GM12878 (cell line): ENCODE measurements around the gene DDX51.

Experiments
- CEBPB ChIP-seq, 2 experiments: fragments of 150-350 bp in 1 of 2; IDR thresholded peaks; 2 replicates each; pipeline ENCODE4 v1.6.1; 2012 to 2014; ENCODE audit warnings: low read depth in 2 of 2, low read length in 2 of 2, borderline replicate concordance in 1 of 2, inconsistent platforms in 1 of 2
- CREB1 ChIP-seq: IDR thresholded peaks from 2 replicates; pipeline ENCODE4 v1.6.1; 2012; ENCODE audit warnings: low read depth, mild to moderate bottlenecking, inconsistent platforms
- EP300 ChIP-seq, 2 experiments: fragments of 150-350 bp in 1 of 2; IDR thresholded peaks; 2 replicates each; pipeline ENCODE4 v1.6.1; 2011 to 2012; ENCODE audit warnings: low read depth in 2 of 2, low read length in 2 of 2, borderline replicate concordance in 1 of 2, improper control_type of control experiment in 1 of 2, inconsistent platforms in 1 of 2; ENCODE audit not compliant: control insufficient read depth in 1 of 2
- GABPA ChIP-seq: IDR thresholded peaks from 2 replicates; pipeline ENCODE4 v1.6.1; 2014; ENCODE audit warnings: antibody characterized with exemption, low read depth, mild to moderate bottlenecking, inconsistent platforms
- HDAC6 ChIP-seq: fragments of 200-600 bp; sonication (generic); IDR thresholded peaks from one replicate; pipeline ENCODE4 v1.8.0; 2017; ENCODE audit warnings: antibody characterized with exemption; ENCODE audit not compliant: unreplicated experiment
- PML ChIP-seq: IDR thresholded peaks from 2 replicates; pipeline ENCODE4 v1.6.1; 2012; ENCODE audit warnings: low read length, inconsistent platforms
- POLR2A ChIP-seq: IDR thresholded peaks from 2 replicates; pipeline ENCODE4 v1.6.1; 2011; ENCODE audit warnings: low read depth, mild to moderate bottlenecking, low read length
- RELA ChIP-seq: fragments of 450-650 bp; IDR thresholded peaks from 2 replicates; pipeline ENCODE4 v1.8.0; 2014; ENCODE audit warnings: borderline replicate concordance; ENCODE audit not compliant: partially characterized antibody
- SREBF2 ChIP-seq: IDR thresholded peaks from 2 replicates; pipeline ENCODE4 v1.6.1; 2012; ENCODE audit warnings: mild to moderate bottlenecking, low read length
- SRF ChIP-seq, 2 experiments: IDR thresholded peaks; 2 replicates each; pipeline ENCODE4 v1.6.1; 2011; ENCODE audit warnings: low read depth in 2 of 2, low read length in 2 of 2, mild to moderate bottlenecking in 1 of 2, moderate library complexity in 1 of 2
- TARDBP ChIP-seq: IDR thresholded peaks from 2 replicates; pipeline ENCODE4 v1.6.1; 2016; ENCODE audit warnings: borderline replicate concordance
- TF ChIP-seq, protein P1 (sequence below), 3 experiments: IDR thresholded peaks in 2 of 3; conservative IDR thresholded peaks in 1 of 3; 2 replicates each; pipeline ENCODE4 v1.5.1; 2011; ENCODE audit warnings: low read depth in 3 of 3, low read length in 3 of 3, mild to moderate bottlenecking in 3 of 3, control low read depth in 2 of 3, moderate library complexity in 2 of 3, inconsistent platforms in 1 of 3, mixed read lengths in 1 of 3; ENCODE audit not compliant: control insufficient read depth in 2 of 3, insufficient read depth in 1 of 3; ENCODE audit errors: extremely low read depth in 1 of 3
- TF ChIP-seq, protein P2 (sequence below): IDR thresholded peaks from 2 replicates; pipeline ENCODE4 v1.6.1; 2012; ENCODE audit warnings: low read length, inconsistent platforms

DNA sequence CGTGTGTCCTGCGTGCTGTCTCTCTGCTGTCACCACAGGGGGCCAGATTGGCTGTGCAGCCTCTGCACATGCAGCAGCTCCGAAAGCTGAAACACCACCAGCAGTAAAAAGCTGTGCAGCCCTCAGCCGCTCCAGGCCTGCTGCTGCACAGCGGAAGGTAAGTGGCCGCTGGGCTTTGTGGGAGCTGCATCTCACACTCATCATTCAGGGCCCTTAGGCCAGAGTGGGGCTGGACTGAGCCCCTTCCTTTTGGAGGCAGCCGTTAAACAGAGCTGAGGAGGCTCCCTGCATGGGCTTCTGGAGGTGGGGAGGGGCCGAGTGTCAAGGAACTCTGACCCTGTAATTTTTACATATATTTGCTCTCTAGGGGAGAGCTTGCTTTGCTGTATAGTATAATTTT, 17.1 kb downstream of the DDX51 start:
- TF ChIP-seq SREBF2 (no peak), GABPA (no peak), CREB1 (no peak), POLR2A (no peak), RELA (no peak), EP300 (IDR thresholded peaks at IDR 0.05; ENCODE audit: borderline replicate concordance in 1 of 2, control insufficient read depth in 1 of 2, low read depth in 2 of 2, low read length in 2 of 2) (no peak), TARDBP (no peak), PML (no peak), HDAC6 (no peak), CEBPB (IDR thresholded peaks at IDR 0.05; ENCODE audit: borderline replicate concordance in 1 of 2, low read depth in 2 of 2, low read length in 2 of 2) (no peak), SRF (IDR thresholded peaks at IDR 0.05; ENCODE audit: low read depth in 2 of 2, low read length in 2 of 2) (no peak)
- TF ChIP-seq, protein P1, sequence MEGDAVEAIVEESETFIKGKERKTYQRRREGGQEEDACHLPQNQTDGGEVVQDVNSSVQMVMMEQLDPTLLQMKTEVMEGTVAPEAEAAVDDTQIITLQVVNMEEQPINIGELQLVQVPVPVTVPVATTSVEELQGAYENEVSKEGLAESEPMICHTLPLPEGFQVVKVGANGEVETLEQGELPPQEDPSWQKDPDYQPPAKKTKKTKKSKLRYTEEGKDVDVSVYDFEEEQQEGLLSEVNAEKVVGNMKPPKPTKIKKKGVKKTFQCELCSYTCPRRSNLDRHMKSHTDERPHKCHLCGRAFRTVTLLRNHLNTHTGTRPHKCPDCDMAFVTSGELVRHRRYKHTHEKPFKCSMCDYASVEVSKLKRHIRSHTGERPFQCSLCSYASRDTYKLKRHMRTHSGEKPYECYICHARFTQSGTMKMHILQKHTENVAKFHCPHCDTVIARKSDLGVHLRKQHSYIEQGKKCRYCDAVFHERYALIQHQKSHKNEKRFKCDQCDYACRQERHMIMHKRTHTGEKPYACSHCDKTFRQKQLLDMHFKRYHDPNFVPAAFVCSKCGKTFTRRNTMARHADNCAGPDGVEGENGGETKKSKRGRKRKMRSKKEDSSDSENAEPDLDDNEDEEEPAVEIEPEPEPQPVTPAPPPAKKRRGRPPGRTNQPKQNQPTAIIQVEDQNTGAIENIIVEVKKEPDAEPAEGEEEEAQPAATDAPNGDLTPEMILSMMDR (IDR thresholded peaks at IDR 0.05 in 2 of 3, conservative IDR thresholded peaks at IDR 0.05 in 1 of 3; ENCODE audit: control insufficient read depth in 2 of 3, extremely low read depth in 1 of 3, insufficient read depth in 1 of 3, low read depth in 3 of 3, low read length in 3 of 3), result no peak
- TF ChIP-seq, protein P2, sequence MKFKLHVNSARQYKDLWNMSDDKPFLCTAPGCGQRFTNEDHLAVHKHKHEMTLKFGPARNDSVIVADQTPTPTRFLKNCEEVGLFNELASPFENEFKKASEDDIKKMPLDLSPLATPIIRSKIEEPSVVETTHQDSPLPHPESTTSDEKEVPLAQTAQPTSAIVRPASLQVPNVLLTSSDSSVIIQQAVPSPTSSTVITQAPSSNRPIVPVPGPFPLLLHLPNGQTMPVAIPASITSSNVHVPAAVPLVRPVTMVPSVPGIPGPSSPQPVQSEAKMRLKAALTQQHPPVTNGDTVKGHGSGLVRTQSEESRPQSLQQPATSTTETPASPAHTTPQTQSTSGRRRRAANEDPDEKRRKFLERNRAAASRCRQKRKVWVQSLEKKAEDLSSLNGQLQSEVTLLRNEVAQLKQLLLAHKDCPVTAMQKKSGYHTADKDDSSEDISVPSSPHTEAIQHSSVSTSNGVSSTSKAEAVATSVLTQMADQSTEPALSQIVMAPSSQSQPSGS, result no peak
